HG02884 (cell line): Measurements from ENCODE around the gene CELSR3.

Source experiments
- ATAC-seq: cut with Tn5 transposase; IDR thresholded peaks from one replicate; pipeline ENCODE4 v1.9.1; 2021; ENCODE audit warnings: mild to moderate bottlenecking, moderate library complexity; ENCODE audit not compliant: unreplicated experiment

The CELSR3 gene

DNA sequence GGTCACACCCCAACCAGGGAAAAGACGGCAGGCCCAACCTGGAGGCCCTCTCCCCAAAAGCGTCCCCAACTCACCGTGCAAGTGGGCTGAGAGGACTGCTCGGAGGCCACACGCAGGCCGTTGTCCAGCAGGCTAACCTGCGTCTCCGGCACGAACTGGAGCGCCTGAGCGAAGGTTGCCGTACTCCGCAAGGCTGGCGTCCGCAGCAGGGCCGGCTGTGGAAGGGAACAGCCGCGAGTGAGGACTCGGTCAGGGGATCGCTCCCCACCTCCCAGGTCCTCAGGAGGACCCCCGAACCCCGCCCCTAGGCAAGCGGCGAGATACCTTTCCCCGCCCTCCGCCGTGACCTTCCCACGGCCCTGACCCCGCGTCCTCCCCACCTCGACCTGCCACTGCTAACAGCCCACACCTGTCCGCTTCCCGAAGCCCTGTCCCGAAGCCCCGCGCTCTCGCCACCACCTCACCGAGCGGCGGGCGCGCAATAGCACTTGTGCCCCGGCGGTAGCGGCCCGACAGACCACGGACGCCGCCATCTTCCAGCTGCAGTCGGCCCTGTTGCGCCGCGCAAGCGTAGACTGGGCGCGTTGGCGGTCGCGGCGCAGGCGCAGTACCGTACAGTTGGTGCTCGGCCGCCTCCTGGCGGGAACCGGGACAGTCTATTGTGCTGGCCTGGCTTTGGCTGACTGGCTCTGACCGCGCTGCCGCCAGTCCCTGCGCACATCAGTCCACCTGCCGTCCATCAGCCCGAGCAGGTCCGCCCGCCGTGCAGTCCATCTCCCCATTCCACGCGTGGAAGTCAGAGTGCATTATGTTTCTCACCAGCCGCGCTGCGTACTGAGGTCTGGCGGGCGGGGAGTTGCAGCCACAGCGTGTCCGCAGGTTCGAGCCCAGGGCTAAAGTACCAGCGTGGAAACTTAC is 53.3 kb downstream of the CELSR3 start, which contains the start of gene UQCRC1:
Gene UQCRC1 (minus strand): TSS at position 559 of the 918 bp plus-strand sequence. CDS start 26 bp downstream, at position 533.
- peak; percentile 92 for ATAC-seq

DNA sequence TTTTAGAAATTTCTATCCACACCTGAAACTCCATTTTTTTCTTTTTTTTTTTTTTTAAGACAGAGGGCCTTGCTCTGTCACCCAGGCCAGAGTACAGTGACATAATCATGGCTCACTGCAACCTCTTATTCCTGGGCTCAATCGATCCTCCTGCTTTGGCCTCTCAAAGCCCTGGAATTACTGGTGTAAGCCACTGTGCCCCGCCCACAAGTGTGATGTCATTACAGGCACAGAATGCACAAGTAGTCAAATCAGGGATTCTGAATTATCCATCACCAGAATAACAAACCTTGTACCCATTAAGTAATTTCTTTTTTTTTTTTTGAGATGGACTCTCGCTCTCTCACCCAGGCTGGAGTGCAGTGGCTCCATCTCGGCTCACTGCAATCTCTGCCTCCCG is 55.2 kb downstream of the CELSR3 start:
- ATAC-seq: no peak

DNA sequence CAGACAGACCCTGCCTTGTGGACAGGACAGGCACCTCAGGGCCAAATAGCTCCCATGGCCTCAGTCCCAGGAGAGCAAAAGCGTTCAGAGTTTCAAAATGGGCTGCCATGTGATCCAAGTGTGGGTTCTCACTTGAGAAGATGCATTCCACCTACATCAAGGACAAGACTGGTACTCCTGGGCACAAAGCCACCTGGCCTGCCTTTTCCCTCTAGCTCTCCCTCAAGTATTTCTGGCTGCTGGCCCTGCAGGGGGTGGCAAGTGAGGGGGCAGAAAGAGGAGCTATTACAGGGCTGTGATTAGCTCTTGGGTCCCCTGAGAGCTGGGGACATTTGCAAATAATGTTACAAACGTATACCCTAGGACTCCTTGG is 61.1 kb downstream of the CELSR3 start:
- ATAC-seq: no peak

DNA sequence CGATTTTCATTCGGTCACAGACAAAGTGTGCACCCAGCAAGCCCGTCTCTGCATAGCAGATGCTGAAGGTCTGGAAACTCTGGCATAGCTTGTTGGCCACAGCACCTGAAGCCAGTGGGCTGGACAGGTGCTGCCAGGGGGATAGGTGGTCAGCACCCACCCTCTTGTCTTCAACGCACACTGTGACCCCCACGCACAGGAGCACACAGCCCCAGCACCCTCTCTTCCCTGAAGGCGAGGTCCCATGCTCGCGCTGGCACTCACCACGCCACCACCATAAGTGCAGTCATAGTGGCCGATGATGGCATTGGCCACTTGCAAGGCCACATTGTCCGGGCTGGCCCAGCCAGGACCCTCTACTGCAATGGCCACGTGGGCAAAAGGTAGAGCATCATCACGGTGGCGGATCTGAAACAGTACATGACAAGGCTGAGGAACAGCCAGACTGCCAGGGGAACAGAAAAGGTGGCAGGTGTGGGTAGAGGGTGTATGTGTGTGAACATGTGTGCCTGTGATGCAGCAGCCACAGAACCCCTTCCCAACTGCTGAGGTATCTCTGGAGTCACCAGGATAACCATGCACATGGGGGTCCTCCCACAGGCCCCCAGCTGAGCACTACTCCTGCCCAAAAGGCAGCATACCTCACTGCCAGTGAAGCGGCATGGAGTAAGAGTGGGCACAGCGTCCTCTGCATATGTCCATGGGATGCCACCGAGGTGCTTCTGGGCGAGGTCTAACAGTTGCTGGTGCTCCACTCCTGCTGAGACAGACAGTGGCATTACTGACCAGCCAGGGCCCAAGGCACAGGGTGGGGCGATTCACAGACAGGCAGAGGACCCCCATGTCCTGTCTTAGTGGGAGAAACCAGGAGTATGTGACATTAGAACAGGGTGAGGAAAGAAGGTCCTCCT is 61.7 kb downstream of the CELSR3 start:
- ATAC-seq: no peak

DNA sequence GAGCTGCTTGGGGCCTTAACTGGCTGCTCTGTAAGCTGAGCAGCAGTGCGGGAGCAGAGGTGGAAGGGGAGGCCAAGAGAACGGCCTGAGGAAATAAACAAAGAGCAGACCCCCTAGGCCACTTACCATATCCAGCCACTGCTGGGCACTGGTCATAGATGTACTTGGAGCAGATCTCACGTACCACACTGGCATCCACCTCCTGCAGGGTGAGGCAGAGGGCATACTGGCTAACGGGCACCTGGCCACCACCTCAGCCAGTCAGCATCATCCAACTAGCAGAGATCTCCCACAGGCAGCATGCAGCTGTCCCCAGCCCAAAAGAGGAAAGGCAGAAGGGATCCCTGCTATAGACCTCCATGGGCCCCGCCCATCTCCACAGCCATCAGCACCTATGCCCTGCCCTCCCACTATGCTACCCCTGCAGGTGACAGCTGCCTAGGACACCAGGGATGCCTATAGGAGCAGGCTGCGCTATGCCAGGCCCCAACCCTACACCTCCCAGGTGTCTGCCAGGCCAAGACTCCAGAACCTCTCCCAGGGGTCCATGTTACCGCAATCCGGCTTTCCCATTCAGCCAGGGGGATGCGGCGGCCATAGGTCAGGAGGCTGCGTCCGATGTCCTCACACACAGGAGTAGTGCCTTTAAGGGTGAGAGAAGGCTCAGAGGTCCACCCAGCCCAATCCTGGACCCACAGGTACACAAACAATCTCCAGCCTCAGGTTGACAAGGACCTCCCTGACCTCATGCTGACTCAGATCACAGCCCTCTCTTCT is 63.0 kb downstream of the CELSR3 start:
- ATAC-seq: no peak

GRCh38 chr3:48599077-48599501 is 63.6 kb downstream of the CELSR3 start:
- no peak for ATAC-seq

GRCh38 chr3:48598323-48599076 is 64.2 kb downstream of the CELSR3 start:
- ATAC-seq: no peak

DNA sequence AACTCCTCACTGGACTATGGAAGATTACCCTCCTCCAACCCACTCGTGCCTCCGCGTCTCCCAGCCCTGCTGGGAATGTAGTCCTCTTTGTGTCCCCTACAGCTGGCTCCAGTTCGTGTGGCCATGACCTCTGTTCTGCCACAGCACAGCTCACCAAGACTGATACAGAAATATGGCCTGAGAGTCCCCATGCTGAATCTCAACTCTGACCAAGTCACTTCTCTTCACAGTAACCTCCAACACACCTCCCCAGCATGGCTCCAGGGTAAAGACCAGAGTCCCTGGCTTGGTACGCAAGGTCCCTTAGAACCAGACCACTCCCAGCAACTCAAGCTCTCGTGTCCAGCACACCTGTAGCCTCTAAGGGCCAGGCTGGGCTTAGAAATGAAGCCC is 65.3 kb downstream of the CELSR3 start:
- no peak for ATAC-seq

GRCh38 chr3:48596676-48597407 is 65.8 kb downstream of the CELSR3 start:
- no peak for ATAC-seq

DNA sequence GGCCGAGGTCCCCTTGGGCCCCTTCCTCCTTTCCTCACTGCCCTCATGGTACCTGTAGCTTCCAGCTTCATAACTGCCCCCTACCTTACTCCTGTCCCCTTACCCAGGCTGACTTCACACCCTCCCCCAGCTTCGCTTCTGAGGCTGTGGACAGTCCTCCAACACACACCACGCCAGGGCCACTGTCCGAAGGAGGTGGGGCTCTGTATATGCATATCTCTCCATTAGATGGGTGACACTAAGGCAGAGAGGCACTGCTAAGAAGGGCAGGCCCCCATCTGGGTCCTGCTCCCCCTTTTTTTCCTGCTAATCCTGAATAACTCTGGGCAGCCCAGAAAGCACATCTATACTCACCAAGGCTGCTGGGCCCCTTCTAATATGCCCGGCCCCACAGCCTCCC is 66.5 kb downstream of the CELSR3 start:
- no peak for ATAC-seq

DNA sequence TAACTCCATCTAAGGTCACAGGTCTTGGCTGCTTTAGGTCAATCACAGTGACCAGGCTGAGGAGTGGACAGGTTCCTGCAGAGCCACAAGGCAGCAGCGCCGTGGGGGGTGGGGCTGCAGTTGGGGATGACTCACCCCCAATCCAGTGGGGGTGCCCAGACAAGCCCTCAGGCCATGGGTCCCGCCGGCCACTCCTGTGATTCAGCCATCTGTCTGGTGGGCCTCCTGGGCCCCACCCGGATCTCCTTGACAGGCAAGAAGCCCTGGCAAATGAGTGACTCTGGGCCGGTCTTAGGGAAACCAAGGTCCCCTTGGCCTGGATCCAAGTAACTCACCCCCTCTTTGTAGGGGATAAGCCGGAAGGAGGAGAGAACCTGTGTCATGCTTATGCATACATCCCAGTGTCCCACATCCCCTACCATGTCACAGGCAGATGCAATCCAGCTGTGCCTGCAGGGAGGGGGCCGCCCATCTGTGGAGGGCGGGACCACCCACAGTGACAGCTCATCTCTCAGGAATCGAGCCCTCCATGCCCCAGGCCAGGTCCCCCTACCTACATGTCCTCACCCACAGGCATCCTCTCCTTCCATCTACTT is 67.1 kb downstream of the CELSR3 start:
- ATAC-seq: no peak

- ATAC-seq: no peak
Measured at GRCh38 chr3:48595075-48595525, 67.6 kb downstream of the CELSR3 start, which contains the start of gene COL7A1. Gene COL7A1 (minus strand): TSS chr3:48595329. CDS start chr3:48595159, 170 bp downstream.

DNA sequence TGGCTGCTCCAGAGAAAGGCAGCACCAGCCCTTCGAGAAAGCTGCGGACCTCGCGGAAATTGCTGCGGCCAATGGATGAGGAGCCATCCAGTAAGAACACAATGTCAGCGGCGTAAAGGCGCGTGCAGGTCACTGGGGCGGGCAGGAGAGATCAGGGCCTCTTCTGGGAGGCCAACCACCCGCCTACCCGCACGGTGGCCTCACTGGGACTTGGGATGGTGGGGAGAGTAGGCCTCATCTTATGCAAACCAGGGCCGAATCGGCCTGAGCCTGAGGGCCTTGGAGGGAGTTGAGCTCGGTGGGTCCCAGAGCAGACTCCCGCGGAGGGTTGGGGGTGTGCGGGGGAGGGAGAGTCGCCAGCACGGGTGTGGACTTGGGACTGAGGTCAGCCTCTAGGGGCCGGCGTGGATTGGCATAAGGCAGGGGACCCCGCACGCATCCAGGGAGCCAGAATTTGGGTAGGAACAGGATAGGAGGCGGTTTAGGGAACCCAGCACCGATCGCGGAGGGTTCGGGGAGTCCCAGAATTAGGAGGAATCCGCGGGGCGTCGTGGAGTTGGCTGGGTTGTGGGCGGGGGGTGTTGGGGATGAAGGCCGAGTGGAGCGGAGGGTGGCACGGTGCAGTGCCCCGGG is 68.2 kb downstream of the CELSR3 start:
- ATAC-seq: no peak

- no peak for ATAC-seq
Measured at GRCh38 chr3:48593337-48593736, 69.3 kb downstream of the CELSR3 start.

DNA sequence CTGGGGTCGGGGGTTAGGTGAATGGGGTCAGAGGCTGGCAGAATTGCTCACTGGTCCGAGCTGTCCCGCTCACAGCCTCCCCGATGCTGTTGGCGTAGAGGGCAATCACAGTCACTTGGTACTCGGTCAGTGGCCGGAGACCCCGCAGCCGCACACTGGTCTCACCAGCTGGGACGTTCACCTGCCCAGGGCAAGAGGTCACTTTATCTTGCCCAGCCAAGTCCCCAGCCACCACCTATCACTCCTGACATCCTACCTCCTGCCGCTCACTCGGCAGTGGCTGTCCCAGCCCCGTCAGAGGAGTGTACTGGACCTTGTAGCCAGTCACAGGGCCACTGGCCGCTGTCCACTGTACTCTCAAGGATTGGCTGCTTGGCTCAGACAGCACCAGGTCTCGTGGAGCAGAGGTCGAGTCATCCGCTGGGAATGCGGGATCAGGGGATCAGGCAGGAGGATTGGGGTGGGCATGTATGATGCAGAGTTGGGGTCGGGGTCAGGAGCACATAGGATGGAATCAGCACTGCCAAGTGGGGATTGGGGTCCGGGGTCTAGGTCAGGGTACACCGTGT is 70.1 kb downstream of the CELSR3 start:
- ATAC-seq: no peak

- ATAC-seq: no peak
Measured at GRCh38 chr3:48591886-48592518, 70.7 kb downstream of the CELSR3 start.

GRCh38 chr3:48591436-48591835 is 71.2 kb downstream of the CELSR3 start:
- ATAC-seq: no peak

DNA sequence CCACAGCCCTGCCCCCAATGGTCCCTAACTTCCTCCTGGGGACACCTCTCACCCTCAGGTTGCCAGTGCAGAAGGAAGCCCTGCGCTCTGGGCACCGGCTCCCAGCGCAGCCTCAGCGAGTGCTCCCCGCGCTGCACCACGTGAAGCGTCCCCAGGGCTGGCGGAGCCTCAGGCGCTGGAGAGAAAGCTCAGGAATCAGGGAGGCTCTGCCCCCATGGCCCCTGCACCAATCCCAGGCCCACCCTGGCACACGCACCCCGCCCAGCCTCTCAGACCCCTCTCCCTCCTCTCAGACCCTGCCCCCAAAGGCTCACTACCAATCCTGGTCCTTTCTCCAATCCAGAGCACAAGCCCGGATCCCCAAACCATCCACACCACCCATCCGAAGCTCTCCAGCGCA is 74.5 kb downstream of the CELSR3 start:
- ATAC-seq: no peak
